Thoracic aorta (tissue), 2 donors: Measurements from ENCODE around the gene DGKI. TPM values are rescaled to one million over a fixed set of nuclear protein-coding genes. Genes with fewer than 3 reads are reported as not detected.

Source experiments
- ATAC-seq: fragments of 150-250 bp; one replicate; pipeline ENCODE4 v1.8.0; 2017; ENCODE audit warnings: low read depth; ENCODE audit not compliant: insufficient number of reproducible peaks, low FRiP score
- DNase-seq: peaks from one replicate; pipeline ENCODE4 v3.0.0-alpha.2; 2020; ENCODE audit warnings: low spot score
- H3K27ac ChIP-seq, 2 donors: fragments of 200-600 bp; sonication (generic); 1 replicate in 1 of 2; 2 replicates in 1 of 2; pipeline ENCODE4 v1.5.1; 2016; ENCODE audit warnings: mild to moderate bottlenecking in 2 of 2, moderate library complexity in 2 of 2
- H3K27me3 ChIP-seq: fragments of 200-600 bp; sonication (generic); replicated peaks from 2 replicates; pipeline ENCODE4 v1.6.0; 2016; ENCODE audit warnings: mild to moderate bottlenecking; ENCODE audit not compliant: insufficient read depth
- H3K36me3 ChIP-seq: fragments of 200-600 bp; sonication (generic); one replicate; pipeline ENCODE4 v1.5.1; 2016
- H3K4me1 ChIP-seq, 2 donors: fragments of 200-600 bp; sonication (generic); 1 replicate in 1 of 2; 2 replicates in 1 of 2; pipeline versions ENCODE4 v1.5.1 to v1.6.0; 2016; ENCODE audit warnings: low read depth in 2 of 2, mild to moderate bottlenecking in 1 of 2; ENCODE audit not compliant: control insufficient read depth in 1 of 2
- H3K4me3 ChIP-seq: fragments of 200-600 bp; sonication (generic); 2 replicates; pipeline ENCODE4 v1.5.1; 2016; ENCODE audit warnings: mild to moderate bottlenecking
- H3K9me3 ChIP-seq: fragments of 200-600 bp; sonication (generic); 2 replicates; pipeline ENCODE4 v1.5.1; 2016
- total RNA-seq, 2 donors: library from RNA; depleted of rRNA; stranded (reverse); fragments of >200 nt; gene quantifications; one replicate each; pipeline versions ENCODE4 v1.1.0 to v1.2.3, GENCODE V29; 2016
- TF ChIP-seq, protein P1 (sequence below): fragments of 200-600 bp; sonication (generic); IDR thresholded peaks from one replicate; pipeline ENCODE4 v1.5.1; 2019; ENCODE audit warnings: antibody characterized with exemption

DGKI gene
- total RNA-seq, 2 donors from 2014 or later, result 10.3 to 22.3 TPM

DNA sequence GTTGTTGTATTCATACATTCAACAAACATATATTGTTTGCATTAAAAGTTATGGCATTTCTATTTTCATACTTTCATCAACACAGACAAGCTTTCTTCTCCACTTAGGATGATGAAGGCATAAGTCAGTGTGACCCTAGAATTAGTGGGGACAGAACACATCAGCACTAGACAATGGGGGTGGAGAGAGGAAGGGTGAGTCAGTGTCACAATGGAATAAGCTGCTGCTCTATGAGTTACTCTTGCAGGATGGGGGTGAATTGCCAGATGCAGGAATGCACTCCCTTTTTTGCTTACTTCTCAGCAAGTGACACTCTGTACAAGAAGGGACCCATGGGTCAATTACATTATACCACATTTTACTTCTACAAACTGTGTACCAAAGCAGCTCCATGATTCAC lies 74.0 kb downstream of the DGKI start:
- no peaks in the 10 kb centered on the region for H3K9me3 ChIP-seq
- DNase-seq (no peak), ATAC-seq (no peak)
- no peak overlapping the region for H3K4me3 ChIP-seq
- no peaks in the 10 kb centered on the region for H3K36me3 ChIP-seq
- H3K4me1 ChIP-seq, result peaks cover 0 to 2% of the 10 kb centered on the region in 2 donors
- TF ChIP-seq, protein P1, sequence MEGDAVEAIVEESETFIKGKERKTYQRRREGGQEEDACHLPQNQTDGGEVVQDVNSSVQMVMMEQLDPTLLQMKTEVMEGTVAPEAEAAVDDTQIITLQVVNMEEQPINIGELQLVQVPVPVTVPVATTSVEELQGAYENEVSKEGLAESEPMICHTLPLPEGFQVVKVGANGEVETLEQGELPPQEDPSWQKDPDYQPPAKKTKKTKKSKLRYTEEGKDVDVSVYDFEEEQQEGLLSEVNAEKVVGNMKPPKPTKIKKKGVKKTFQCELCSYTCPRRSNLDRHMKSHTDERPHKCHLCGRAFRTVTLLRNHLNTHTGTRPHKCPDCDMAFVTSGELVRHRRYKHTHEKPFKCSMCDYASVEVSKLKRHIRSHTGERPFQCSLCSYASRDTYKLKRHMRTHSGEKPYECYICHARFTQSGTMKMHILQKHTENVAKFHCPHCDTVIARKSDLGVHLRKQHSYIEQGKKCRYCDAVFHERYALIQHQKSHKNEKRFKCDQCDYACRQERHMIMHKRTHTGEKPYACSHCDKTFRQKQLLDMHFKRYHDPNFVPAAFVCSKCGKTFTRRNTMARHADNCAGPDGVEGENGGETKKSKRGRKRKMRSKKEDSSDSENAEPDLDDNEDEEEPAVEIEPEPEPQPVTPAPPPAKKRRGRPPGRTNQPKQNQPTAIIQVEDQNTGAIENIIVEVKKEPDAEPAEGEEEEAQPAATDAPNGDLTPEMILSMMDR, result no peak
- H3K27ac ChIP-seq, result no peak overlapping the region
- no peaks in the 10 kb centered on the region for H3K27me3 ChIP-seq

DNA sequence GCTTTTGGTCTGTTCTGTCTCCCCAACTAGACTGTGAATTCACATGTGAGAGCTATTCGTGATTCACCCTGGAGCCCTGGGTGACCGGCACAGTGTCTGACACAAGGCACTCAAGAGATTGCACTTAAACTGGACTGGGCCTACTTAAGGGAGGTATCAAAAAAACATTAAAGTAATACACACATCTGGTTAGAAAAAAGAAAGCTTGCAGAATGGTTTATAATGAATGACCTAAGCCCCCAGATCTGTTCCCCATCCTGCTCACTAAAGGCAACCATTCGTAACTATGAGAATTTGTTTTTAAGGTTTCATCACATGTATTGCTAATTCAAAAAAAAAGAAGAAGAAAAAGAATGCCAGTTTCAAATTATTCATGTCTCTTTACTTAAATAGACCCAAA lies 74.5 kb downstream of the DGKI start:
- H3K4me1 ChIP-seq, result peaks cover 0 to 2% of the 10 kb centered on the region in 2 donors
- no peaks in the 10 kb centered on the region for H3K9me3 ChIP-seq
- no peaks in the 10 kb centered on the region for H3K27me3 ChIP-seq
- ATAC-seq, result no peak
- no peak overlapping the region for H3K27ac ChIP-seq
- H3K36me3 ChIP-seq, result no peaks in the 10 kb centered on the region
- DNase-seq, result no peak
- no peak overlapping the region for H3K4me3 ChIP-seq
- TF ChIP-seq, protein P1, result no peak

DNA sequence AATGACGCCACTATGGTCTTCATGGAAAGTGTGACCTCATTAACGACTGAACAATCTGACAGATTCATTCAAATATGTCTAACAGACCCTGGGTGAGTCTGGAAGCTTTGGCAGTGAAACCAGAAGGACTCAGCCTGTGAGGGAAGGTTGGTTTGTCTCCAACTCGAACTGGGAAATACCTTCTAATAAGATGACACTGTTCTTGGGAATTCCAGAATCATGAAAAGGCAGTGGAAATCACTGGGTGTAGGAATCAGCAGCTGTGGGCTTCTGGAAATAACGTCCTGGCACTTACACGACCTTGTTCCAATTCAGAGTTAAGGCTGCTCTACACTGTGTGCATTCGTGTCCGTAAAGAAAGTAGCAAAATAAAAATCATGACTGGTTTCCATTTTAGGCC lies 75.1 kb downstream of the DGKI start:
- Histone ChIP-seq H3K9me3 (no peaks in the 10 kb centered on the region), H3K27ac (no peak overlapping the region), H3K4me1 (peaks cover 0 to 2% of the 10 kb centered on the region in 2 donors), H3K27me3 (no peaks in the 10 kb centered on the region), H3K4me3 (no peak overlapping the region), H3K36me3 (no peaks in the 10 kb centered on the region)
- ATAC-seq (no peak), DNase-seq (no peak)
- TF ChIP-seq, protein P1, result no peak

DNA sequence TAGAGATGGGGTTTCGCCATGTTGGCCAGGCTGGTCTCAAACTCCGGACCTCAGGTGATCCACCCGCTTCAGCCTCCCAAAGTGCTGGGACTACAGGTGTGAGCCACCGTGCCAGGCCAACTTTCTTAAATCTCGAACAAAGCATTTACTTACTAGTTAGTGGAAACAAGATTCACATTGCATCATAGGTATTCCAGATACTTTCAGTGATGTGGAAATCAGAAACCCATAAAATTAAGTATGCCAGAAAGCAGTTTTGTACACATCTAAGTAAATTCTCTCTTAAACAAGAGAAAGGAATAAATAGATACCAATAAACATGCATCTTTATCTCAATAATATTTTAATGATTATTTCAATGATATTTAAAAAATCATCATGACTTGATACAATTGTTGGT lies 75.5 kb downstream of the DGKI start:
- DNase-seq (no peak), ATAC-seq (no peak)
- H3K27ac ChIP-seq, result no peak overlapping the region
- no peaks in the 10 kb centered on the region for H3K9me3 ChIP-seq
- H3K4me1 ChIP-seq, result peaks cover 0 to 2% of the 10 kb centered on the region in 2 donors
- TF ChIP-seq, protein P1, result no peak
- H3K4me3 ChIP-seq, result no peak overlapping the region
- no peaks in the 10 kb centered on the region for H3K36me3 ChIP-seq
- no peaks in the 10 kb centered on the region for H3K27me3 ChIP-seq

DNA sequence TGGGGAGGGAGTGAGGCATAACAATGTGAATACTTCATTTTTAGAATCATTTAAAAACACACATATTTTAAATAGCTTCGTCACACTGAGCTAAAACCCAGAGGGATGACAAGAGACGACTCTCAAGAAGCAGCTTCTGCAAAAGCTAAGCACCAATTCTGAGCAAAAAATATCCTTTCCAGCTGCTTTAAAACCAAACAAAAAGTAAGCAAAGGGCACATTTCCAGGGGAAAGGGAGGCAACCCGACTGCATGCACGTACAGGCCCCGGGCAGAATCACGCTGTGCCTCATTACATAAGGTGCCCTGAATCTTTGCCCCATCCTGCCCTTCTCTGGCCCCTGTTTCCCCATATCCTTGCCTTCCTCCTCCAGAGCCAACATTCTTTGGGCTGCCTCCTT lies 78.4 kb downstream of the DGKI start:
- no peaks in the 10 kb centered on the region for H3K9me3 ChIP-seq
- H3K4me1 ChIP-seq, result peaks cover 0 to 2% of the 10 kb centered on the region in 2 donors
- no peak for ATAC-seq
- no peak for DNase-seq
- no peak overlapping the region for H3K27ac ChIP-seq
- no peaks in the 10 kb centered on the region for H3K27me3 ChIP-seq
- TF ChIP-seq, protein P1, result no peak
- H3K36me3 ChIP-seq, result no peaks in the 10 kb centered on the region
- H3K4me3 ChIP-seq, result no peak overlapping the region
